OCI-LY7 (cell line): Measurements from ENCODE around the gene EXOSC10. TPM values are rescaled to one million over a fixed set of nuclear protein-coding genes. Genes with fewer than 3 reads are reported as not detected.

Experiments
- BruUV-seq: library from RNA; stranded (reverse); fragments of 400-500 nt; replicated peaks from 2 replicates; lab custom pipeline; 2021; lab: Mats Ljungman, UMichigan
- CTCF ChIA-PET: fragments of 300-600 bp; sonication (Branson Sonifier 250); formaldehyde crosslinking; loops from one replicate; lab custom pipeline; 2022; ENCODE audit warnings: antibody characterized with exemption; ENCODE audit not compliant: unreplicated experiment; lab: Charles Lee
- POLR2A ChIA-PET: fragments of 300-600 bp; sonication (Branson Sonifier 250); formaldehyde crosslinking; loops from one replicate; lab custom pipeline; 2022; ENCODE audit warnings: antibody characterized with exemption; lab: Charles Lee
- DNase-seq: peaks from one replicate; pipeline ENCODE4 v3.0.0-alpha.2; 2015; ENCODE audit warnings: low spot score
- H2AFZ ChIP-seq: fragments of 200-600 bp; sonication (generic), shearing (Covaris generic); 2 replicates; pipeline ENCODE4 v1.6.1; 2014; ENCODE audit warnings: mild to moderate bottlenecking, antibody characterized with exemption, low read length, moderate library complexity
- H3K27ac ChIP-seq: fragments of 200-600 bp; sonication (generic); 2 replicates; pipeline ENCODE4 v1.5.1; 2014; ENCODE audit warnings: mixed run types, low read depth, mild to moderate bottlenecking, moderate library complexity, low read length, inconsistent platforms; ENCODE audit not compliant: poor library complexity, severe bottlenecking
- H3K36me3 ChIP-seq: fragments of 200-600 bp; sonication (generic); 2 replicates; pipeline ENCODE4 v1.6.1; 2014; ENCODE audit warnings: mild to moderate bottlenecking, antibody characterized with exemption, low read length, moderate library complexity, mixed read lengths; ENCODE audit not compliant: insufficient read depth
- H3K4me1 ChIP-seq: fragments of 200-600 bp; sonication (generic); 2 replicates; pipeline ENCODE4 v1.5.1; 2014; ENCODE audit warnings: mild to moderate bottlenecking, low read length; ENCODE audit not compliant: insufficient read depth, poor library complexity, severe bottlenecking
- H3K4me2 ChIP-seq: fragments of 200-600 bp; sonication (generic); 2 replicates; pipeline ENCODE4 v1.6.1; 2014; ENCODE audit warnings: mild to moderate bottlenecking, low read length
- H3K4me3 ChIP-seq: fragments of 200-600 bp; sonication (generic); 2 replicates; pipeline ENCODE4 v1.5.1; 2014; ENCODE audit warnings: mild to moderate bottlenecking, low read depth, low read length; ENCODE audit not compliant: poor library complexity, severe bottlenecking
- H3K79me2 ChIP-seq: fragments of 200-600 bp; sonication (generic); 2 replicates; pipeline ENCODE4 v1.6.1; 2016; ENCODE audit warnings: low read depth, mild to moderate bottlenecking, low read length, moderate library complexity, mixed read lengths; ENCODE audit not compliant: insufficient read depth
- H3K9me2 ChIP-seq: fragments of 200-600 bp; sonication (generic); 2 replicates; pipeline ENCODE4 v1.6.1; 2016; ENCODE audit warnings: mild to moderate bottlenecking, low read length, mixed read lengths; ENCODE audit not compliant: insufficient read depth
- H3K9me3 ChIP-seq: fragments of 200-600 bp; sonication (generic); 2 replicates; pipeline ENCODE4 v1.6.1; 2014; ENCODE audit warnings: mild to moderate bottlenecking, mixed run types, low read length, mixed read lengths
- H4K20me1 ChIP-seq: fragments of 200-600 bp; sonication (generic); 2 replicates; pipeline ENCODE4 v1.6.1; 2014; ENCODE audit warnings: mild to moderate bottlenecking, antibody characterized with exemption, low read length, moderate library complexity, mixed read lengths; ENCODE audit not compliant: insufficient read depth
- EZH2phosphoT487 ChIP-seq: fragments of 200-600 bp; sonication (generic); IDR thresholded peaks from 2 replicates; pipeline ENCODE4 v1.6.1; 2018; ENCODE audit warnings: low read depth, borderline replicate concordance, mild to moderate bottlenecking, mixed run types, antibody characterized with exemption, low read length, moderate library complexity, mixed read lengths
- intact Hi-C: fragments of 100-400 bp; cut with micrococcal nuclease; formaldehyde crosslinking; loops from one replicate; pipeline ENCODE4 v1.10.0; 2022; ENCODE audit not compliant: unreplicated experiment
- total RNA-seq, 2 experiments: library from RNA; depleted of rRNA in 1 of 2; stranded (reverse); fragments of >200 nt in 1 of 2; shearing (Covaris generic) in 1 of 2; gene quantifications; 2 replicates each; pipeline ENCODE4 v1.2.3, GENCODE V29; 2014 to 2022
- TF ChIP-seq, protein P1 (sequence below): fragments of 200-600 bp; sonication (generic); conservative IDR thresholded peaks from 2 replicates; pipeline ENCODE4 v1.5.1; 2014; ENCODE audit warnings: mild to moderate bottlenecking, antibody characterized with exemption, low read length, moderate library complexity, mixed read lengths

Gene EXOSC10
- total RNA-seq, 2 experiments from 2014 or later: 75.1 to 91.9 TPM

DNA sequence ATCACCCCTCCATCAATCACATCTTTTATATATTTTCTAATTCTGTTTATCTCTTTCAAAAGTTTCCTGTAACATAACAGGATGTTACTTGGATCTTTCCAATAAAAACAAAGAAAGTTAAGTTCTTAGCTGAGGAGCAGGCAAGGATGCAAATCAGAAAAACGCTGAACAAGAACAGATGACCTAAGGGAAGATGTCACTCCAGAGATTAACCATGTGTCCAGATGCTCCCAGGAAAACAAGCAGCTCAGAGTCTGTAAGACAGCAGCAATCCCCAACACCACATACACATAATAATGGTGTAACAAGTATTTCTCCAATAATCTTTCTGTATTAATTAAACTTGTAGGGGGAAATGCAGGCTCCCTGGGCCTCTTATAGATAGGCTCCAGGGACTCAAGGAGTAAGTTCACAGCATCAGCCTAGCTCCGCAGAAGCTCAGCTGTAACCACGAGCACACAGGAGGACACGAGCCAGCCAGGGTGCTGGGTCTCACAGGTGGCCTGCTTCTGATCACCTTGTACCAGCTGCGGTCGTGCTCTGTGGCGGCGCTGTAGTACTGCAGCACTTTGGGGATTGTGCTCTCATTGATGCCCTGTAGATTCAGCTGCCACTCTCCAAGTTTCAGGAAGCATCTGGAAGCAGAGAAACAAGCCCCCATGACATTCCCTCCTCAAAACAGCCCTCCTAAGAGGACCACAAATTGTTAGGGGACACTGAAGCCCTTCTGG is 33.1 kb upstream of the EXOSC10 start:
- CTCF ChIA-PET: interaction anchor here (0.5 kb wide), 1 partner anchor 81 kb away, joined by 3 read pairs; no protein-coding TSS in a partner anchor
- POLR2A ChIA-PET: interaction anchor here (1.1 kb wide), 1 partner anchor 11 kb away, joined by 3 read pairs; no protein-coding TSS in a partner anchor
- Histone ChIP-seq H3K27ac (no peak overlapping the region), H2AFZ (no peak overlapping the region), H4K20me1 (no peaks in the 10 kb centered on the region), H3K9me2 (no peaks in the 10 kb centered on the region), H3K4me3 (no peak overlapping the region), H3K36me3 (peaks cover 94% of the 10 kb centered on the region), H3K4me1 (no peaks in the 10 kb centered on the region), H3K4me2 (no peak overlapping the region), H3K9me3 (no peaks in the 10 kb centered on the region), H3K79me2 (no peaks in the 10 kb centered on the region)
- no peak for DNase-seq
- BruUV-seq: no TSS peak
- TF ChIP-seq EZH2phosphoT487: no peak
- TF ChIP-seq, protein P1, sequence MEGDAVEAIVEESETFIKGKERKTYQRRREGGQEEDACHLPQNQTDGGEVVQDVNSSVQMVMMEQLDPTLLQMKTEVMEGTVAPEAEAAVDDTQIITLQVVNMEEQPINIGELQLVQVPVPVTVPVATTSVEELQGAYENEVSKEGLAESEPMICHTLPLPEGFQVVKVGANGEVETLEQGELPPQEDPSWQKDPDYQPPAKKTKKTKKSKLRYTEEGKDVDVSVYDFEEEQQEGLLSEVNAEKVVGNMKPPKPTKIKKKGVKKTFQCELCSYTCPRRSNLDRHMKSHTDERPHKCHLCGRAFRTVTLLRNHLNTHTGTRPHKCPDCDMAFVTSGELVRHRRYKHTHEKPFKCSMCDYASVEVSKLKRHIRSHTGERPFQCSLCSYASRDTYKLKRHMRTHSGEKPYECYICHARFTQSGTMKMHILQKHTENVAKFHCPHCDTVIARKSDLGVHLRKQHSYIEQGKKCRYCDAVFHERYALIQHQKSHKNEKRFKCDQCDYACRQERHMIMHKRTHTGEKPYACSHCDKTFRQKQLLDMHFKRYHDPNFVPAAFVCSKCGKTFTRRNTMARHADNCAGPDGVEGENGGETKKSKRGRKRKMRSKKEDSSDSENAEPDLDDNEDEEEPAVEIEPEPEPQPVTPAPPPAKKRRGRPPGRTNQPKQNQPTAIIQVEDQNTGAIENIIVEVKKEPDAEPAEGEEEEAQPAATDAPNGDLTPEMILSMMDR: no peak
- intact Hi-C loops: no loop called here

DNA sequence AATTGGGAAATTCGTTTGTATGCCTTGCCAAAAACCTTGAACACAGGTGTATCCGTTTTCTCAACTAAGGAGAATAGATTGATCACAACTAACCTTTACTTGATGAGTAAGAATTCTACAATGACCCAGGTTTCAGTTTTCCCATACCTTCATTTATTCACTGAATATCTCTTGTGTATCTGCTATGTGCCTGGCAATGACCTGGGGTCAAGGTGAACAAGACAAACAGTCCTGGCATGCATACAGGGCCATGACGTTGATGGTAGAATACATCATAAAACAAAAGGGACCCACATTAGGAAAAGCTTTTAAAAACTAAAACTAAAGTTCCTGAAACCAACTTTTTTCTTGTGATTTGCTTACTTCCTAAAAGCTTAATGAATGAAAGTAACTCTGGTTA is 32.1 kb upstream of the EXOSC10 start:
- no TSS peak for BruUV-seq
- ChIA-PET POLR2A (interaction anchor here (1.1 kb wide), 2 partner anchors 12 to 31 kb away, joined by 3 to 5 read pairs; no protein-coding TSS in a partner anchor), CTCF (no interaction called here)
- no peak for DNase-seq
- H3K79me2 ChIP-seq: no peaks in the 10 kb centered on the region
- H3K4me1 ChIP-seq: no peaks in the 10 kb centered on the region
- no peaks in the 10 kb centered on the region for H3K9me3 ChIP-seq
- no peaks in the 10 kb centered on the region for H4K20me1 ChIP-seq
- H3K4me2 ChIP-seq: no peak overlapping the region
- no peak overlapping the region for H2AFZ ChIP-seq
- H3K4me3 ChIP-seq: no peak overlapping the region
- no peak overlapping the region for H3K27ac ChIP-seq
- peaks cover 94% of the 10 kb centered on the region for H3K36me3 ChIP-seq
- intact Hi-C loops: no loop called here
- TF ChIP-seq, protein P1: no peak
- no peak for TF ChIP-seq EZH2phosphoT487
- no peaks in the 10 kb centered on the region for H3K9me2 ChIP-seq

DNA sequence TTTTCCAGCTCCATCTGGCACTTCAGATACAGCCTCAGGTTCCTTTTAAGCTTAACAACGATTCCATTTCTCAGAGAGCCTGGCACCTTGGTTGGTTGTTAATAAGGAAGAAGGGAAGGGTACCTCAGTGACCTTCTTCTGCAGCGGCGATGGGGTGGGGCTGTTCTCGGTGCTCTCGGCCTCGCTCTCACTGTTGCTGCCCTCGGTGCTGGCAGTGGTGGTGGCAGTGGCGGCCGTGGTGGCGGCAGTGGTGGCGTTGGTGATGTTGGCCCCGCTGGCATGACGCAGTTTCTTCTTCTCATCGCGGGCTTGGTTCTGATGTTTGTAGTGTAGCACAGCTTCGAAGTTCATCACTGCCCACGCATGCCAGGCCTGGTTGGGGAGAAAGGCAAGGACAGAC is 30.7 kb upstream of the EXOSC10 start:
- Histone ChIP-seq H2AFZ (no peak overlapping the region), H3K9me3 (no peaks in the 10 kb centered on the region), H4K20me1 (no peaks in the 10 kb centered on the region), H3K4me1 (no peaks in the 10 kb centered on the region), H3K27ac (no peak overlapping the region), H3K9me2 (no peaks in the 10 kb centered on the region), H3K79me2 (no peaks in the 10 kb centered on the region), H3K4me2 (no peak overlapping the region), H3K4me3 (no peak overlapping the region), H3K36me3 (peaks cover 96% of the 10 kb centered on the region)
- no peak for DNase-seq
- TF ChIP-seq EZH2phosphoT487: no peak
- TF ChIP-seq, protein P1: no peak
- intact Hi-C loops: no loop called here
- ChIA-PET POLR2A (no interaction called here), CTCF (no interaction called here)
- no TSS peak for BruUV-seq
